HG02588 (cell line): ENCODE measurements around the gene PHC3.
A peak's percentile ranks its signal among the peaks of the same experiment; 100 is the strongest.

Experiments
- ATAC-seq: cut with Tn5 transposase; IDR thresholded peaks from one replicate; pipeline ENCODE4 v1.9.1; 2021; ENCODE audit warnings: mild to moderate bottlenecking, moderate library complexity; ENCODE audit not compliant: unreplicated experiment

Gene PHC3

DNA sequence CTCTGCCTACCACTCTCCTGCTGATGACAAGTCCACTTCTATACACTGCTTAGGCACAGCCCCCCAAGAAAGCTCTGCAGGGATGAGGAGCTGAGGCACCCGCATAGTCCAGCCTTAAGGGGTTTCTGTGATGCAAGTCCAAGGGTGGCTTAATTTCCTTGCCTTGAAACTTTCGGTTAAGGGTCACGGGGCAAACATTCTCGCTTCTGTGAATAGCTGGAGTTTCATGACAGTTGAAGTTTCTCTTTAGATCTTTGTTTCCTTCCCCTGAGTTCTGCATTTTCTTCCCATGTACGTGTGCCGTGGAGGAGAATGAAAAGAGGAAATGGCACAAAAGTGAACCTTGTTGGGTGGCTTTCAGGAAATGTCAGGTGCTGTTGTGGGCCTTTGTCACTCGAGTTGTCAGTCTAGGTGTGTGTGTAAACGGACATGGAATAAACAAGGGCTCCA lies 136.7 kb downstream of the PHC3 start:
- peak; percentile 84 for ATAC-seq

DNA sequence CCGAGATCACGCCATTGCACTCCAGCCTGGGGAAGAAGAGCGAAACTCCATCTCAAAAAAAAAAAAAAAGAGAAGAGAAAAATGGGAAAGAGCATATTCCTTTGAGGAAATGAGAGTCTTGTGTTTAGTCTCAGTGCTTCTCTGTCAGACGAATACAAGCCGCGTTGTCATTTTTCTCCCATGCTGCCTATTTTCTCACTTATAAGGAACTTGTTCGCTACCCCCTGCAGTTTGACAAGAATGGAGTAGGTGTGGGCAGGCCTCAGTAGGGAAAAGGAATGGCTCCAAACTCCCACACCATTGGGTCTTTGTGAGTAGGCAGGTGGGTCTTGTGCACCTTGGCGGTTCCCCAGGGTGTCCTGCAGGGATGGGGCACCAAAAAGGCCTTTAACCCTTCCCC lies 137.3 kb downstream of the PHC3 start:
- no peak for ATAC-seq

DNA sequence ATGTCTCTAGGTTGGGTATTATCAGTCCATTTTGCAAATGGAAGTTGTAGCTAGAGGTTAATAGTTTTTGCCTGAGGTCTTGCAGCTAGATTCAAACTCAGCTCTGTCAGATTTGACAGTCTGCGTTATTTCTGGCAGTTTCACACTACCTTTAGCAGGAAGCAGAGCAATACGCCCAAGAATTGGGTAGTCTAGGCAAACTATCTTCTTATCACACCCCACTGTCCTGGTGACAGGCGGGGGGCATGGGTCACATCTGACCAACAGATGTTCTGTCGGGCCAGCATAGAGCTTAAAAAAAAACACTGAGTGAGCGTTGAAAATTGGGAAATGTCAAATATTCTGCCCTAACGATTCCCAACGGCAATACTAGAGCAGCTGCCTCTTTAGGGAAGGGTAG lies 138.0 kb downstream of the PHC3 start:
- ATAC-seq, result no peak

DNA sequence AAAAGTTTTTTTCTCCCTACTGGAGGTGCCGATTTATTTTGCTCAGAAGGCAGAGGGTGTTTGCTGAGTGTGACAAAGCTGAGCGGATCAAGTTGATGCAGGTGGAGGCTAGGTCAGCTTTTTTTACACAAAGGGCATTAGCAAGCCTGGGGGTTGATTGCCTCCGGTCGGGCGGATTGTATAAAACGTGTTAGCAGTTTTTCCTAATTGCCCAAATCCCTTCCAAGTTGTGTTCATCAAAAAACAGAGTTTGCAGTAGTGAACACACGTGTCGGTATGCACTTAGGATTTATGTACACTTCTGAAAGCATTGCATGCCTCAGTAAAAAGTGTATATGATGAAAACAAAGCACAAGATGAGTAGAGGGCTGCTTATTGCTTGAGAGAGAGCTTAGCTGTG lies 141.1 kb downstream of the PHC3 start:
- ATAC-seq, result no peak

DNA sequence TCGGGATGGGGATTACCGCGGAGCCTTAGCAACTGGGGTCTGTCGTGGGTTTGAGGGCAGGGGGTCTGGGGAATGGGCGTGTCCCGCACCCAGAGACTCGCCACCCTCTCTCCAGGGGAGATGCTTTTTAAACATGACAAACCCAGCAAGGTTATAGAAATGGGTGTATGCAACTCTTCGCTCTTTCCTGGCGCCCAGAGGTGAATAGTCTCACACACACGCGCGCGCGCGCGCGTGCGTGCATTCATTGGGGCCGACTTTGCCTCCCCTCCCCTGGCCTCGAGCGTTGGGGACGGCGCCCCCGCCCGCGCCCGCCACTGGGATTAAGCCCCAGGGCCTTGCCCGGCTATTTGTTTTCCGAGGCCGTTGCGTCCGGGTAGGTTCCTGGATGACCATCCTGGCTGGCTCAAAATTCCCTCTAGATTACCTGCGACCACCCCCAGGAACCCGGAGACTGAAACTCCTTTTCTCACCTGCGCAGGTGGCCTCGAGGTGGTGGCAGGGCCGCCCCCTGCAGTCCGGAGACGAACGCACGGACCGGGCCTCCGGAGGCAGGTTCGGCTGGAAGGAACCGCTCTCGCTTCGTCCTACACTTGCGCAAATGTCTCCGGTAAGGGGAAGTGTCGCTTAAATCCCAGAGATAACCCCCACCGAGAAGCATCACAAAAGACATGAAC lies 143.0 kb downstream of the PHC3 start:
- peak; percentile 6 for ATAC-seq
